H1 (cell line): ENCODE measurements around the gene LDLRAD4. TPM values are rescaled to one million over a fixed set of nuclear protein-coding genes. Genes with fewer than 3 reads are reported as not detected.

Source experiments
- CTCF ChIA-PET: fragments of 300-600 bp; sonication (Branson Sonifier 250); formaldehyde crosslinking; loops from one replicate; lab custom pipeline; 2021; ENCODE audit not compliant: partially characterized antibody; lab: Charles Lee
- POLR2A ChIA-PET: fragments of 300-600 bp; sonication (Branson Sonifier 250); formaldehyde crosslinking; loops from one replicate; lab custom pipeline; 2021; ENCODE audit warnings: inconsistent platforms; ENCODE audit not compliant: partially characterized antibody; lab: Charles Lee
- DNase-seq, 2 experiments: peaks; one replicate each; pipeline versions ENCODE4 v3.0.0 to v3.0.0-alpha.2; 2010 to 2022; ENCODE audit warnings: low spot score in 2 of 2, low read depth in 1 of 2, mixed read lengths in 1 of 2
- FAIRE-seq: peaks from 2 replicates; lab custom pipeline; 2011; peaks lifted over from hg19 to GRCh38; lab: Jason Lieb, UNC
- H2AFZ ChIP-seq: 2 replicates; pipeline ENCODE4 v1.8.1; 2012; ENCODE audit warnings: low read length, inconsistent platforms
- H2AK5ac ChIP-seq: 2 replicates; pipeline ENCODE4 v1.6.1; 2013; ENCODE audit warnings: low read depth, low read length
- H2BK120ac ChIP-seq: replicated peaks from 2 replicates; pipeline ENCODE3; 2013; ENCODE audit warnings: low read depth, low read length, inconsistent platforms
- H2BK12ac ChIP-seq: 2 replicates; pipeline ENCODE4 v1.6.1; 2013; ENCODE audit warnings: low read depth, low read length
- H2BK15ac ChIP-seq: 2 replicates; pipeline ENCODE4 v1.6.1; 2013; ENCODE audit warnings: low read length
- H2BK20ac ChIP-seq: 2 replicates; pipeline ENCODE4 v1.6.1; 2013; ENCODE audit warnings: low read length
- H2BK5ac ChIP-seq: 2 replicates; pipeline ENCODE4 v1.6.1; 2013; ENCODE audit warnings: low read depth, low read length
- H3K14ac ChIP-seq: 2 replicates; pipeline ENCODE4 v1.6.1; 2013; ENCODE audit warnings: inconsistent platforms; ENCODE audit not compliant: insufficient read length
- H3K18ac ChIP-seq: 2 replicates; pipeline ENCODE4 v1.6.1; 2013; ENCODE audit warnings: low read length; ENCODE audit errors: extremely low read depth
- H3K23ac ChIP-seq: 2 replicates; pipeline ENCODE4 v1.6.1; 2013; ENCODE audit warnings: inconsistent platforms; ENCODE audit not compliant: insufficient read length
- H3K23me2 ChIP-seq: 2 replicates; pipeline ENCODE4 v1.6.1; 2013; ENCODE audit warnings: low read depth, low read length
- H3K27ac ChIP-seq: 2 replicates; pipeline ENCODE4 v1.6.1; 2011; ENCODE audit warnings: low read depth, low read length, inconsistent platforms
- H3K27me3 ChIP-seq, 4 experiments: replicated peaks in 1 of 4; 1 replicate in 1 of 4; 2 replicates in 3 of 4; pipeline versions ENCODE4 v1.6.1 to v1.8.1; 2011 to 2013; ENCODE audit warnings: low read length in 3 of 4, mild to moderate bottlenecking in 3 of 4, inconsistent platforms in 2 of 4, mixed read lengths in 2 of 4, moderate library complexity in 1 of 4; ENCODE audit not compliant: control insufficient read depth in 3 of 4, insufficient read depth in 3 of 4; ENCODE audit errors: extremely low read depth in 1 of 4
- H3K36me3 ChIP-seq, 4 experiments: 2 replicates each; pipeline versions ENCODE4 v1.6.1 to v1.8.1; 2011 to 2013; ENCODE audit warnings: mild to moderate bottlenecking in 4 of 4, low read length in 3 of 4, moderate library complexity in 2 of 4, control low read depth in 1 of 4, inconsistent platforms in 1 of 4; ENCODE audit not compliant: insufficient read depth in 4 of 4, control insufficient read depth in 2 of 4
- H3K4ac ChIP-seq: replicated peaks from 2 replicates; pipeline ENCODE3; 2013; ENCODE audit warnings: low read length, low read depth, mixed read lengths, inconsistent platforms; ENCODE audit not compliant: insufficient read length
- H3K4me1 ChIP-seq, 4 experiments: replicated peaks in 1 of 4; 1 replicate in 1 of 4; 2 replicates in 3 of 4; pipeline versions ENCODE4 v1.6.1 to v1.8.1; 2011 to 2013; ENCODE audit warnings: low read length in 3 of 4, inconsistent platforms in 2 of 4, mixed read lengths in 1 of 4; ENCODE audit not compliant: insufficient read depth in 4 of 4, control insufficient read depth in 3 of 4
- H3K4me2 ChIP-seq, 2 experiments: 2 replicates each; pipeline versions ENCODE4 v1.6.1 to v1.8.1; 2011 to 2013; ENCODE audit warnings: low read depth in 2 of 2, low read length in 2 of 2, control low read depth in 1 of 2, inconsistent platforms in 1 of 2, mild to moderate bottlenecking in 1 of 2; ENCODE audit not compliant: insufficient read depth in 1 of 2
- H3K4me3 ChIP-seq, 4 experiments: fragments of 200-600, 300-600 bp in 1 of 4; sonication (generic), shearing (Covaris generic), sonication (Bioruptor Twin) in 1 of 4; 2 replicates each; pipeline versions ENCODE4 v1.5.1 to v1.8.1; 2011 to 2016; ENCODE audit warnings: low read length in 4 of 4, low read depth in 3 of 4, control low read depth in 2 of 4, inconsistent platforms in 2 of 4, mild to moderate bottlenecking in 2 of 4, mixed read lengths in 1 of 4, moderate library complexity in 1 of 4; ENCODE audit not compliant: insufficient read depth in 2 of 4; ENCODE audit errors: extremely low read depth in 1 of 4
- H3K56ac ChIP-seq: replicated peaks from 2 replicates; pipeline ENCODE3; 2013; ENCODE audit warnings: low read depth, mild to moderate bottlenecking, mixed read lengths, low read length, inconsistent platforms; ENCODE audit not compliant: insufficient read length
- H3K79me1 ChIP-seq: 2 replicates; pipeline ENCODE4 v1.6.1; 2013; ENCODE audit warnings: low read depth, low read length, control low read depth
- H3K79me2 ChIP-seq, 2 experiments: 2 replicates each; pipeline versions ENCODE4 v1.6.1 to v1.8.1; 2012 to 2013; ENCODE audit warnings: low read length in 2 of 2, mild to moderate bottlenecking in 2 of 2, inconsistent platforms in 1 of 2; ENCODE audit not compliant: insufficient read depth in 2 of 2, control insufficient read depth in 1 of 2
- H3K9ac ChIP-seq, 4 experiments: replicated peaks in 1 of 4; 1 replicate in 1 of 4; 2 replicates in 3 of 4; pipeline versions ENCODE4 v1.6.1 to v1.8.1; 2011 to 2013; ENCODE audit warnings: low read depth in 3 of 4, low read length in 3 of 4, control low read depth in 2 of 4, mild to moderate bottlenecking in 2 of 4, moderate library complexity in 2 of 4, inconsistent platforms in 1 of 4; ENCODE audit errors: extremely low read depth in 1 of 4
- H3K9me3 ChIP-seq, 2 experiments: 2 replicates each; pipeline versions ENCODE4 v1.6.1 to v1.8.1; 2012 to 2013; ENCODE audit warnings: mild to moderate bottlenecking in 2 of 2, moderate library complexity in 2 of 2, control low read depth in 1 of 2, inconsistent platforms in 1 of 2, low read depth in 1 of 2, low read length in 1 of 2, mixed read lengths in 1 of 2; ENCODE audit not compliant: insufficient read depth in 2 of 2
- H4K20me1 ChIP-seq, 2 experiments: replicated peaks in 1 of 2; 2 replicates each; pipeline versions ENCODE3 to v1.8.1; 2011 to 2013; ENCODE audit warnings: inconsistent platforms in 2 of 2, low read length in 2 of 2, mild to moderate bottlenecking in 1 of 2; ENCODE audit not compliant: insufficient read depth in 2 of 2, control insufficient read depth in 1 of 2
- H4K5ac ChIP-seq: 2 replicates; pipeline ENCODE4 v1.6.1; 2013; ENCODE audit warnings: low read length, low read depth, mixed read lengths, inconsistent platforms; ENCODE audit not compliant: insufficient read length
- H4K8ac ChIP-seq: 2 replicates; pipeline ENCODE4 v1.8.0; 2013; ENCODE audit warnings: mild to moderate bottlenecking, moderate library complexity, low read length, inconsistent platforms; ENCODE audit not compliant: insufficient read depth; ENCODE audit errors: extremely low read depth
- H4K91ac ChIP-seq: replicated peaks from 2 replicates; pipeline ENCODE3; 2013; ENCODE audit warnings: low read length, mixed read lengths, inconsistent platforms; ENCODE audit not compliant: insufficient read length
- ATF3 ChIP-seq: IDR thresholded peaks from 2 replicates; pipeline ENCODE4 v1.6.1; 2011; ENCODE audit warnings: low read depth, mild to moderate bottlenecking, low read length; ENCODE audit not compliant: insufficient read depth
- BACH1 ChIP-seq: IDR thresholded peaks from 2 replicates; pipeline ENCODE4 v1.6.1; 2012; ENCODE audit warnings: low read length, improper control_type of control experiment
- CREB1 ChIP-seq: IDR thresholded peaks from 2 replicates; pipeline ENCODE4 v1.6.1; 2012; ENCODE audit warnings: inconsistent platforms
- POU5F1 ChIP-seq: IDR thresholded peaks from 2 replicates; pipeline ENCODE4 v1.6.1; 2011; ENCODE audit warnings: low read depth, mild to moderate bottlenecking, low read length, moderate library complexity
- RNF2 ChIP-seq: fragments of 200-900, 300-1000 bp; sonication (generic); IDR thresholded peaks from 2 replicates; pipeline ENCODE4 v1.7.1; 2016; ENCODE audit warnings: borderline replicate concordance, low read depth, mild to moderate bottlenecking, antibody characterized with exemption, low read length; ENCODE audit not compliant: poor library complexity, severe bottlenecking; ENCODE audit errors: missing control alignments
- SIX5 ChIP-seq: IDR thresholded peaks from 2 replicates; pipeline ENCODE4 v1.6.1; 2011; ENCODE audit warnings: mild to moderate bottlenecking, low read depth, low read length
- SUZ12 ChIP-seq: fragments of 200-600 bp; sonication (generic); IDR thresholded peaks from 2 replicates; pipeline ENCODE4 v1.6.1; 2012; ENCODE audit warnings: mild to moderate bottlenecking, inconsistent platforms, low read length, moderate library complexity, mixed read lengths
- TAF7 ChIP-seq: optimal IDR thresholded peaks from 2 replicates; pipeline ENCODE3; 2011; ENCODE audit warnings: low read depth, mild to moderate bottlenecking, inconsistent platforms, low read length, moderate library complexity, borderline replicate concordance
- TEAD4 ChIP-seq: IDR thresholded peaks from 2 replicates; pipeline ENCODE4 v1.6.1; 2012; ENCODE audit warnings: low read depth, low read length, inconsistent platforms, mixed read lengths
- ZNF274 ChIP-seq: IDR thresholded peaks from 2 replicates; pipeline ENCODE4 v1.7.0; 2012; ENCODE audit warnings: low read length, borderline replicate concordance; ENCODE audit errors: extremely low read depth
- WGBS, 2 experiments: shearing (Covaris generic) in 1 of 2; methylation state at CpG; one replicate each; pipeline versions ENCODE4 v1.1.6 to v1.1.7; 2013 to 2015; ENCODE audit warnings: low lambda C conversion rate in 2 of 2, mixed read lengths in 2 of 2, inconsistent platforms in 1 of 2, low coverage in 1 of 2, missing lambda C conversion rate in 1 of 2; ENCODE audit not compliant: insufficient replicate concordance in 2 of 2, insufficient coverage in 1 of 2, insufficient read length in 1 of 2; ENCODE audit errors: extremely low coverage in 1 of 2, missing lambda C conversion rate in 1 of 2; 5-methylcytosine and 5-hydroxymethylcytosine counted together
- polyA plus RNA-seq, 7 experiments: library from polyadenylated mRNA; depleted of rRNA in 3 of 7; stranded (reverse) in 5 of 7; unstranded in 2 of 7; fragments of >200 nt in 5 of 7; fragments of 200-250 nt in 2 of 7; gene quantifications; 1 replicate in 5 of 7; 2 replicates in 1 of 7; 4 replicates in 1 of 7; pipeline versions ENCODE4 v1.2.1 to v1.2.3, GENCODE V29; 2011 to 2013; ENCODE audit warnings: missing spikeins in 2 of 7, mixed read lengths in 2 of 7
- total RNA-seq: library from RNA; stranded (reverse); fragmentation: NEBNext Ultra II Directional; extraction: Animal tissue kit (Norgen Biotek cat#: 25700); gene quantifications from 2 replicates; pipeline ENCODE4 v1.2.1, GENCODE V29; 2021
- TF ChIP-seq, protein P1 (sequence below), 3 experiments: IDR thresholded peaks; 1 replicate in 2 of 3; 2 replicates in 1 of 3; pipeline versions ENCODE4 v1.5.1 to v1.6.1; 2011; ENCODE audit warnings: low read length in 3 of 3, mild to moderate bottlenecking in 3 of 3, inconsistent platforms in 2 of 3, low read depth in 1 of 3, moderate library complexity in 1 of 3; ENCODE audit not compliant: insufficient read depth in 1 of 3; ENCODE audit errors: control extremely low read depth in 1 of 3

Gene LDLRAD4
- total and polyA plus RNA-seq, 2 of the 8 experiments (the other 6 are each of a cell fraction or from before 2014, with no cell fraction given) = 0.77 to 1.4 TPM

GRCh38 chr18:13363359-13363758, 144.8 kb downstream of the LDLRAD4 start:
- Histone ChIP-seq H2AK5ac (no peak overlapping the region), H2BK5ac (no peak overlapping the region), H2BK120ac (no peak overlapping the region), H3K4me1 (peaks cover 0 to 4% (median under 1%) of the 10 kb centered on the region in 4 experiments; a peak in 2 of 7 replicates), H2BK12ac (no peak overlapping the region), H3K27ac (no peak overlapping the region), H3K27me3 (no peaks in the 10 kb centered on the region; a peak in 1 of 7 replicates), H3K4me2 (no peak overlapping the region), H4K91ac (no peak overlapping the region), H3K79me2 (no peaks in the 10 kb centered on the region), H2BK20ac (no peak overlapping the region), H3K9me3 (no peaks in the 10 kb centered on the region), H4K20me1 (no peaks in the 10 kb centered on the region), H3K36me3 (no peaks in the 10 kb centered on the region; a peak in 1 of 8 replicates), H3K56ac (no peak overlapping the region), H2AFZ (no peak overlapping the region), H3K23me2 (no peaks in the 10 kb centered on the region), H3K79me1 (no peaks in the 10 kb centered on the region), H3K14ac (no peak overlapping the region), H3K9ac (no peak overlapping the region), H3K4me3 (no peak overlapping the region), H3K18ac (no peak overlapping the region), H2BK15ac (no peak overlapping the region), H3K23ac (no peak overlapping the region), H4K8ac (no peak overlapping the region), H3K4ac (no peak overlapping the region), H4K5ac (no peak overlapping the region)
- 92% methylated on average over 4 of the region's 4 CpGs; no CpG with 5 or more reads in 1 of the 2 experiments for WGBS, 2 experiments
- POLR2A ChIA-PET = no interaction called here
- FAIRE-seq (no peak), DNase-seq (no peak)
- CTCF ChIA-PET = interaction anchor here (1.1 to 1.7 kb wide), 3 partner anchors 9 to 31 kb away, joined by 3 to 4 read pairs (median 3); no protein-coding TSS in a partner anchor
- TF ChIP-seq RNF2 (no peak), TAF7 (no peak), SIX5 (no peak), POU5F1 (no peak), SUZ12 (no peak), ZNF274 (no peak), TEAD4 (no peak), CREB1 (no peak), BACH1 (no peak), ATF3 (no peak)
- TF ChIP-seq, protein P1, sequence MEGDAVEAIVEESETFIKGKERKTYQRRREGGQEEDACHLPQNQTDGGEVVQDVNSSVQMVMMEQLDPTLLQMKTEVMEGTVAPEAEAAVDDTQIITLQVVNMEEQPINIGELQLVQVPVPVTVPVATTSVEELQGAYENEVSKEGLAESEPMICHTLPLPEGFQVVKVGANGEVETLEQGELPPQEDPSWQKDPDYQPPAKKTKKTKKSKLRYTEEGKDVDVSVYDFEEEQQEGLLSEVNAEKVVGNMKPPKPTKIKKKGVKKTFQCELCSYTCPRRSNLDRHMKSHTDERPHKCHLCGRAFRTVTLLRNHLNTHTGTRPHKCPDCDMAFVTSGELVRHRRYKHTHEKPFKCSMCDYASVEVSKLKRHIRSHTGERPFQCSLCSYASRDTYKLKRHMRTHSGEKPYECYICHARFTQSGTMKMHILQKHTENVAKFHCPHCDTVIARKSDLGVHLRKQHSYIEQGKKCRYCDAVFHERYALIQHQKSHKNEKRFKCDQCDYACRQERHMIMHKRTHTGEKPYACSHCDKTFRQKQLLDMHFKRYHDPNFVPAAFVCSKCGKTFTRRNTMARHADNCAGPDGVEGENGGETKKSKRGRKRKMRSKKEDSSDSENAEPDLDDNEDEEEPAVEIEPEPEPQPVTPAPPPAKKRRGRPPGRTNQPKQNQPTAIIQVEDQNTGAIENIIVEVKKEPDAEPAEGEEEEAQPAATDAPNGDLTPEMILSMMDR (IDR thresholded peaks at IDR 0.05; ENCODE audit: control extremely low read depth in 1 of 3, insufficient read depth in 1 of 3, low read depth in 1 of 3, low read length in 3 of 3) = no peak
